Smooth muscle cell (in vitro differentiated cells): ENCODE data around the gene SLC25A23. TPM values are rescaled to one million over a fixed set of nuclear protein-coding genes. Genes with fewer than 3 reads are reported as not detected.

Experiments
- DNase-seq: peaks from one replicate; lab custom pipeline; 2025; ENCODE audit not compliant: unreplicated experiment; lab: John Stamatoyannopoulos, UW
- H2AFZ ChIP-seq: fragments of 200-600 bp; sonication (generic); 2 replicates; pipeline ENCODE4 v1.6.0; 2016; ENCODE audit warnings: antibody characterized with exemption, low read depth, mild to moderate bottlenecking
- H3F3A ChIP-seq: fragments of 200-600 bp; sonication (generic); 2 replicates; pipeline ENCODE4 v1.6.0; 2017; ENCODE audit warnings: antibody characterized with exemption, low read depth
- H3K27ac ChIP-seq: fragments of 200-600 bp; sonication (generic); 2 replicates; pipeline ENCODE4 v1.5.1; 2016; ENCODE audit warnings: low read depth, mild to moderate bottlenecking
- H3K27me3 ChIP-seq: fragments of 200-600 bp; sonication (generic); 2 replicates; pipeline ENCODE4 v1.6.1; 2016; ENCODE audit warnings: low read depth, mild to moderate bottlenecking
- H3K36me3 ChIP-seq: fragments of 200-600 bp; sonication (generic); 2 replicates; pipeline ENCODE4 v1.5.1; 2016; ENCODE audit warnings: low read depth
- H3K4me1 ChIP-seq: fragments of 200-600 bp; sonication (generic); 2 replicates; pipeline ENCODE4 v1.5.1; 2016; ENCODE audit warnings: low read depth
- H3K4me2 ChIP-seq: fragments of 200-600 bp; sonication (generic); 2 replicates; pipeline ENCODE4 v1.6.0; 2016; ENCODE audit warnings: mild to moderate bottlenecking
- H3K4me3 ChIP-seq: fragments of 200-600 bp; sonication (generic); 2 replicates; pipeline ENCODE4 v1.5.1; 2016; ENCODE audit warnings: mild to moderate bottlenecking
- H3K79me2 ChIP-seq: fragments of 200-600 bp; sonication (generic); 2 replicates; pipeline ENCODE4 v1.6.0; 2016; ENCODE audit warnings: low read depth, mild to moderate bottlenecking
- H3K9ac ChIP-seq: fragments of 200-600 bp; sonication (generic); 2 replicates; pipeline ENCODE4 v1.6.0; 2016; ENCODE audit warnings: low read depth
- H3K9me3 ChIP-seq: fragments of 200-600 bp; sonication (generic); replicated peaks from 2 replicates; pipeline ENCODE4 v1.5.1; 2016; ENCODE audit warnings: low read depth
- H4K20me1 ChIP-seq: fragments of 200-600 bp; sonication (generic); 2 replicates; pipeline ENCODE4 v1.6.0; 2016; ENCODE audit warnings: low read depth
- WGBS: methylation state at CpG from one replicate; pipeline ENCODE4 v1.1.7; 2016; ENCODE audit warnings: low lambda C conversion rate; 5-methylcytosine and 5-hydroxymethylcytosine counted together
- polyA plus RNA-seq: library from polyadenylated mRNA; unstranded; fragments of >200 nt; fragmentation: Nextera tagmentation; extraction: Ambion mirVana; gene quantifications from 2 replicates; pipeline ENCODE4 v1.2.1, GENCODE V29; 2016
- total RNA-seq: library from RNA; depleted of rRNA; stranded (reverse); fragments of >200 nt; gene quantifications from 2 replicates; pipeline ENCODE4 v1.2.3, GENCODE V29; 2014
- TF ChIP-seq, protein P1 (sequence below): fragments of 200-600 bp; sonication (generic); IDR thresholded peaks from 2 replicates; pipeline ENCODE4 v1.5.1; 2017; ENCODE audit warnings: borderline replicate concordance, mild to moderate bottlenecking, antibody characterized with exemption; ENCODE audit not compliant: insufficient read depth, poor library complexity, severe bottlenecking

The SLC25A23 gene
- total and polyA plus RNA-seq, 2 experiments from 2014 or later: 57.1 to 58.7 TPM

DNA sequence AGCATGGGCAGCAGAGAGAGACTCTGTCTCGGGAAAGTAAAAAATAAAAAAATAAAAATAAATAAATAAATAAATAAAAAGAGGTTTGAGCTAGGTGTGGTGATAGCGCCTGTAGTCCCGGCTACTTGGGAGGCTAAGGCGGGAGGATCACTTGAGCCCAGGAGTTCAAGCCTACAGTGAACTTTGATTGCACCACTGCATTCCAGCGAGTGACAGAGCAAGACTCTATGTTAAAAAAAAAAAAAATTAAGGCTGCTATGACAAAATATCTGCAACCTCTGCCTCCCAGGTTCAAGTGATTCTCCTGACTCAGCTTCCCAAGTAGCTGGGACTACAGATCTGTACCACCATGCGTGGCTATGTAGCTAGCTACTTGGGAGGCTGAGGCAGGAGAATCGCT lies 25.2 kb upstream of the SLC25A23 start:
- Histone ChIP-seq H4K20me1 (no peaks in the 10 kb centered on the region), H3K4me1 (no peaks in the 10 kb centered on the region), H3K27ac (no peak overlapping the region), H3K4me2 (no peak overlapping the region), H3K4me3 (no peak overlapping the region), H2AFZ (no peak overlapping the region), H3K9me3 (no peaks in the 10 kb centered on the region), H3F3A (no peaks in the 10 kb centered on the region), H3K79me2 (no peaks in the 10 kb centered on the region), H3K27me3 (no peaks in the 10 kb centered on the region), H3K36me3 (no peaks in the 10 kb centered on the region), H3K9ac (no peak overlapping the region)
- TF ChIP-seq, protein P1, sequence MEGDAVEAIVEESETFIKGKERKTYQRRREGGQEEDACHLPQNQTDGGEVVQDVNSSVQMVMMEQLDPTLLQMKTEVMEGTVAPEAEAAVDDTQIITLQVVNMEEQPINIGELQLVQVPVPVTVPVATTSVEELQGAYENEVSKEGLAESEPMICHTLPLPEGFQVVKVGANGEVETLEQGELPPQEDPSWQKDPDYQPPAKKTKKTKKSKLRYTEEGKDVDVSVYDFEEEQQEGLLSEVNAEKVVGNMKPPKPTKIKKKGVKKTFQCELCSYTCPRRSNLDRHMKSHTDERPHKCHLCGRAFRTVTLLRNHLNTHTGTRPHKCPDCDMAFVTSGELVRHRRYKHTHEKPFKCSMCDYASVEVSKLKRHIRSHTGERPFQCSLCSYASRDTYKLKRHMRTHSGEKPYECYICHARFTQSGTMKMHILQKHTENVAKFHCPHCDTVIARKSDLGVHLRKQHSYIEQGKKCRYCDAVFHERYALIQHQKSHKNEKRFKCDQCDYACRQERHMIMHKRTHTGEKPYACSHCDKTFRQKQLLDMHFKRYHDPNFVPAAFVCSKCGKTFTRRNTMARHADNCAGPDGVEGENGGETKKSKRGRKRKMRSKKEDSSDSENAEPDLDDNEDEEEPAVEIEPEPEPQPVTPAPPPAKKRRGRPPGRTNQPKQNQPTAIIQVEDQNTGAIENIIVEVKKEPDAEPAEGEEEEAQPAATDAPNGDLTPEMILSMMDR: no peak
- no peak for DNase-seq
- WGBS: 92% methylated on average over 7 of the region's 7 CpGs

DNA sequence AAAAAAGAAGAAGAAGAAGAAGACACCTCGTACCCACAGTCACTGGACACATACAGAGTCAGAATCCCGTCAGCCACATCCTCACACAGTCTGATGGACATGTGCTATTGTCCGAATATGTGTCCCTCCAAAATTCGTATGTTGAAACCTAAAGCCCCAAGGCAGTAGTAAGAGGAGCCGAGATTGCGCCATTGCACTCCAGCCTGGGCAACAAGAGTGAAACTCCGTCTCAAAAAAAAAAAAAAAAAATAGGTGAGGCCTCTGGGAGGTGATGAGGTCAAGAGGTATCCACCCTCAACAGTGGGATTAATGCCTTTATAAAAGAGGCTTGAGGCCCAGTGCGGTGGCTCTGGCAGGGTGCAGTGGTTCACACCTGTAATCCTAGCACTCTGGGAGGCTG lies 24.6 kb upstream of the SLC25A23 start:
- no peaks in the 10 kb centered on the region for H3K36me3 ChIP-seq
- H3K27me3 ChIP-seq: no peaks in the 10 kb centered on the region
- DNase-seq: no peak
- no peaks in the 10 kb centered on the region for H3K9me3 ChIP-seq
- H3K4me3 ChIP-seq: no peak overlapping the region
- no peaks in the 10 kb centered on the region for H3F3A ChIP-seq
- H3K9ac ChIP-seq: no peak overlapping the region
- H3K4me1 ChIP-seq: no peaks in the 10 kb centered on the region
- no peak overlapping the region for H2AFZ ChIP-seq
- no peak overlapping the region for H3K27ac ChIP-seq
- TF ChIP-seq, protein P1: no peak
- no peak overlapping the region for H3K4me2 ChIP-seq
- no peaks in the 10 kb centered on the region for H3K79me2 ChIP-seq
- WGBS: 89% methylated on average over 8 of the region's 8 CpGs
- H4K20me1 ChIP-seq: no peaks in the 10 kb centered on the region

DNA sequence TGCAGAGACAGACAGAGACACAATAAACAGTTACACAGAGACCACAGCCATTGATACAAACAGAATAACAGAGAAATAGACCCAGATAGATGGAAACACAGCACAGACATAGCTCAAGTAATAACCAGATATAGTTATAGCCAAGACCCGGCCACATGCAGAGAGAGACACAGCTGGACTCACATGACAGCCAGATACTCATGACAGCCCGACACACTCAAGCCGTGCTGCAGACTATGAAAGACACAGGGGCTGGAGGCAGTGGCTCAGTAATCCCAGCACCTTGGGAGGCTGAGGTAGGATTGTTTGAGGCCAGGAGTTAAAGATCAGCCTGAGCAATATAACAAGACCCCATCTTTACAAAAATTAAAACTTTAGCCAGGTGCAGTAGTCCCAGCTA lies 23.6 kb upstream of the SLC25A23 start:
- no peaks in the 10 kb centered on the region for H3K9me3 ChIP-seq
- no peak overlapping the region for H3K4me2 ChIP-seq
- no peaks in the 10 kb centered on the region for H3F3A ChIP-seq
- no peaks in the 10 kb centered on the region for H3K36me3 ChIP-seq
- TF ChIP-seq, protein P1: no peak
- no peaks in the 10 kb centered on the region for H4K20me1 ChIP-seq
- no peak overlapping the region for H3K9ac ChIP-seq
- H3K4me3 ChIP-seq: no peak overlapping the region
- H3K4me1 ChIP-seq: no peaks in the 10 kb centered on the region
- no peaks in the 10 kb centered on the region for H3K27me3 ChIP-seq
- H3K27ac ChIP-seq: no peak overlapping the region
- no peak for DNase-seq
- 91% methylated on average over 3 of the region's 3 CpGs for WGBS
- no peak overlapping the region for H2AFZ ChIP-seq
- H3K79me2 ChIP-seq: no peaks in the 10 kb centered on the region

DNA sequence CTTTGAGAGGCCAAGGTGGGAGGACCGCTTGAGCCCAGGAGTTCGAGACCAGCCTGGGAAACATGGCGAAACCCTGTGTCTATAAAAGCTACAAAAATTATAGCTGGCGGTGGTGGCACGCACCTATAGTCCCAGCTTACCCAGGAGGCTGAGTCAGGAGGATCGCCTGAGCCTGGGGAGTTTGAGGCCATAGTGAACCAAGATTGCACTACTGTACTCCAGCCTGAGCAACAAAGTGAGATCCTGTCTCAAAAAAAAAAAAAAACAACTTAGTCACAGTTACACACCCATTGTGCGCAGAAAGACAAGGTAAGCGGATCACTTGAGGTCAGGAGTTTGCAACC lies 22.7 kb upstream of the SLC25A23 start:
- H3K4me3 ChIP-seq: no peak overlapping the region
- no peaks in the 10 kb centered on the region for H3K36me3 ChIP-seq
- H3K4me1 ChIP-seq: no peaks in the 10 kb centered on the region
- H3K27ac ChIP-seq: no peak overlapping the region
- TF ChIP-seq, protein P1: no peak
- no peak for DNase-seq
- H2AFZ ChIP-seq: no peak overlapping the region
- H3F3A ChIP-seq: no peaks in the 10 kb centered on the region
- H3K9me3 ChIP-seq: no peaks in the 10 kb centered on the region
- H3K27me3 ChIP-seq: no peaks in the 10 kb centered on the region
- no peak overlapping the region for H3K4me2 ChIP-seq
- H4K20me1 ChIP-seq: no peaks in the 10 kb centered on the region
- no peak overlapping the region for H3K9ac ChIP-seq
- 95% methylated on average over 8 of the region's 8 CpGs for WGBS
- H3K79me2 ChIP-seq: no peaks in the 10 kb centered on the region
